GM23338 (cell line): ENCODE data around the gene WBP11.

Experiments
- CREB1 ChIP-seq: fragments of 250-450 bp; sonication (Bioruptor Pico); IDR thresholded peaks from 2 replicates; pipeline ENCODE4 v1.5.0; 2020; ENCODE audit warnings: low read depth, mild to moderate bottlenecking, moderate library complexity
- EZH2 ChIP-seq: fragments of 200-600 bp; sonication (generic); IDR thresholded peaks from one replicate; pipeline ENCODE4 v1.8.0; 2017; ENCODE audit warnings: antibody characterized with exemption, mild to moderate bottlenecking, low read depth; ENCODE audit not compliant: unreplicated experiment
- EZH2phosphoT487 ChIP-seq: fragments of 200-600 bp; sonication (generic); IDR thresholded peaks from one replicate; pipeline ENCODE4 v1.8.1; 2018; ENCODE audit warnings: antibody characterized with exemption; ENCODE audit not compliant: unreplicated experiment
- JUNB ChIP-seq: IDR thresholded peaks from one replicate; pipeline ENCODE4 v1.6.1; 2016; ENCODE audit warnings: antibody characterized with exemption; ENCODE audit not compliant: unreplicated experiment
- POLR2AphosphoS5 ChIP-seq: IDR thresholded peaks from 2 replicates; pipeline ENCODE4 v1.6.1; 2016; ENCODE audit warnings: antibody characterized with exemption, low read depth
- REST ChIP-seq: IDR thresholded peaks from one replicate; pipeline ENCODE4 v1.6.1; 2018; ENCODE audit warnings: antibody characterized with exemption; ENCODE audit not compliant: unreplicated experiment
- ZNF331 ChIP-seq: fragments of 250-450 bp; sonication (Bioruptor Pico); IDR thresholded peaks from 2 replicates; pipeline ENCODE4 v1.5.0; 2020; ENCODE audit warnings: low read depth, mild to moderate bottlenecking, moderate library complexity
- TF ChIP-seq, protein P1 (sequence below), 2 experiments: fragments of 200-600 bp in 1 of 2; sonication (generic) in 1 of 2; conservative IDR thresholded peaks; 2 replicates each; pipeline versions ENCODE4 v1.5.1 to v1.6.1; 2016 to 2017; ENCODE audit warnings: antibody characterized with exemption in 2 of 2, low read depth in 2 of 2, mild to moderate bottlenecking in 2 of 2, moderate library complexity in 1 of 2
- TF ChIP-seq, protein P2 (sequence below): IDR thresholded peaks from 2 replicates; pipeline ENCODE4 v1.6.1; 2016; ENCODE audit warnings: antibody characterized with exemption

GRCh38 chr12:14741153-14741552 lies 62.1 kb downstream of the WBP11 start:
- no peak for TF ChIP-seq EZH2phosphoT487
- no peak for TF ChIP-seq REST
- TF ChIP-seq POLR2AphosphoS5 = no peak
- TF ChIP-seq, protein P1, sequence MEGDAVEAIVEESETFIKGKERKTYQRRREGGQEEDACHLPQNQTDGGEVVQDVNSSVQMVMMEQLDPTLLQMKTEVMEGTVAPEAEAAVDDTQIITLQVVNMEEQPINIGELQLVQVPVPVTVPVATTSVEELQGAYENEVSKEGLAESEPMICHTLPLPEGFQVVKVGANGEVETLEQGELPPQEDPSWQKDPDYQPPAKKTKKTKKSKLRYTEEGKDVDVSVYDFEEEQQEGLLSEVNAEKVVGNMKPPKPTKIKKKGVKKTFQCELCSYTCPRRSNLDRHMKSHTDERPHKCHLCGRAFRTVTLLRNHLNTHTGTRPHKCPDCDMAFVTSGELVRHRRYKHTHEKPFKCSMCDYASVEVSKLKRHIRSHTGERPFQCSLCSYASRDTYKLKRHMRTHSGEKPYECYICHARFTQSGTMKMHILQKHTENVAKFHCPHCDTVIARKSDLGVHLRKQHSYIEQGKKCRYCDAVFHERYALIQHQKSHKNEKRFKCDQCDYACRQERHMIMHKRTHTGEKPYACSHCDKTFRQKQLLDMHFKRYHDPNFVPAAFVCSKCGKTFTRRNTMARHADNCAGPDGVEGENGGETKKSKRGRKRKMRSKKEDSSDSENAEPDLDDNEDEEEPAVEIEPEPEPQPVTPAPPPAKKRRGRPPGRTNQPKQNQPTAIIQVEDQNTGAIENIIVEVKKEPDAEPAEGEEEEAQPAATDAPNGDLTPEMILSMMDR (conservative IDR thresholded peaks at IDR 0.05; ENCODE audit: low read depth in 2 of 2) = no peak
- TF ChIP-seq ZNF331 (CRISPR knock-in tag) = no peak
- no peak for TF ChIP-seq CREB1
- no peak for TF ChIP-seq EZH2
- no peak for TF ChIP-seq JUNB
- TF ChIP-seq, protein P2, sequence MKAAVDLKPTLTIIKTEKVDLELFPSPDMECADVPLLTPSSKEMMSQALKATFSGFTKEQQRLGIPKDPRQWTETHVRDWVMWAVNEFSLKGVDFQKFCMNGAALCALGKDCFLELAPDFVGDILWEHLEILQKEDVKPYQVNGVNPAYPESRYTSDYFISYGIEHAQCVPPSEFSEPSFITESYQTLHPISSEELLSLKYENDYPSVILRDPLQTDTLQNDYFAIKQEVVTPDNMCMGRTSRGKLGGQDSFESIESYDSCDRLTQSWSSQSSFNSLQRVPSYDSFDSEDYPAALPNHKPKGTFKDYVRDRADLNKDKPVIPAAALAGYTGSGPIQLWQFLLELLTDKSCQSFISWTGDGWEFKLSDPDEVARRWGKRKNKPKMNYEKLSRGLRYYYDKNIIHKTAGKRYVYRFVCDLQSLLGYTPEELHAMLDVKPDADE = no peak
